ENCODE measurements around the gene HK3.

Gene HK3

GRCh38 chr5:176846335-176847140 lies 52.6 kb downstream of the HK3 start:
- no peak for DNase-seq

DNA sequence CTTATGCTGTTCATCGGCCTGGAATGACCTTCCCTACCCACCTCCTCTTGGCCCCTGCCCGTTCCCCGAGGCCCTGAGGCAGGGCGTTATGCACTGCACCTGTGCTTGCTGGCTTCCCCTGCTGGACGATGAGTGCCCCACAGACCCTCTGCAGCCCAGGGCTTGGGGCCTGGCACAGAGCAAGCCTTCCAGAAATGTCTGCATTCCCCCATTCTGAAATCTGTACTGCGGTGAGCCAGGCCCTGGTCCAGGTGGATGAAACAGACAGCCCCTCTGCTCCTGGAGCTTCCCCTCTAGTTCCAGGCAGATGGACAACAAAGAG lies 53.8 kb downstream of the HK3 start:
- no peak for DNase-seq

- no peak for DNase-seq
Observed at GRCh38 chr5:176844706-176845391, 54.3 kb downstream of the HK3 start.

- no peak for DNase-seq
Observed at GRCh38 chr5:176844281-176844680, 54.9 kb downstream of the HK3 start.

DNA sequence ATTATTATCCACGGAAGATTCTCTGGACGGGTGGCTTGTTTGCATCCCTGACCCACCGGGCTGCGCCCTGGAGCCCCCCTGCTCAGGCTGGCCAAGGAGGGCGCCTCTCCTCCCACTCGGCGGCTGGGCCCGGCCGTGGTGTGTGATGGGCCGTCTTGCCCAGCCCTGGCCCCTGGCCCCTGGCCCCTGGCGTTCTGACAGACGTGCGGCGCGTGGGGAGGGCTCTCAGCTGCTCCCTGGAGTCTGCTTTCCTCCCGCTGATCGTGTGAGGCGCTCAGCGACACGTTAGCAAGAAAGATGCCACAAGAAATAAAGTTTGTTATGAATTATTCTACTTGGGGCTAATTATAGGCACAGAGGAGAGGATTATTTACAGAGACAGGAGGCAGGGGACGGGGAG lies 55.5 kb downstream of the HK3 start:
- DNase-seq, result no peak

DNA sequence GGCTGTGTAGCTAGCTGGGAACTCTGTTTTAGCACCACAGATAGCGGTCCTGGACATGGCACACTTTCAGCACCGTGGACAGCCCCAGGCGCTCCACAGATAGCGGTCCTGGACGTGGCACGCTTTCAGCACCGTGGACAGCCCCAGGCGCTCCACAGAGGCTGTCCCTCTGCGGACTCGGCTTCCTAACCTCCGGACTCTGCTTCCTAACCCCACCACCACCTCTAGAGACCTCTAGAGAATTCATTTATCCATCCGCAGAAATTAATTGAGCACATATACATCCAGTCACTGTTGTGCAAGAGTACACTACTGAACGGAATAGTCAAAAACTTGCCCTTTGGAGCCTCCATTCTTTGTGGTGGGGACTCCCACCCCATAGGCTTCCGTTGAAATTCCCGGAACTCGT lies 61.4 kb downstream of the HK3 start:
- DNase-seq, result peak; percentile 79

GRCh38 chr5:176836811-176837706 lies 62.1 kb downstream of the HK3 start:
- no peak for DNase-seq

DNA sequence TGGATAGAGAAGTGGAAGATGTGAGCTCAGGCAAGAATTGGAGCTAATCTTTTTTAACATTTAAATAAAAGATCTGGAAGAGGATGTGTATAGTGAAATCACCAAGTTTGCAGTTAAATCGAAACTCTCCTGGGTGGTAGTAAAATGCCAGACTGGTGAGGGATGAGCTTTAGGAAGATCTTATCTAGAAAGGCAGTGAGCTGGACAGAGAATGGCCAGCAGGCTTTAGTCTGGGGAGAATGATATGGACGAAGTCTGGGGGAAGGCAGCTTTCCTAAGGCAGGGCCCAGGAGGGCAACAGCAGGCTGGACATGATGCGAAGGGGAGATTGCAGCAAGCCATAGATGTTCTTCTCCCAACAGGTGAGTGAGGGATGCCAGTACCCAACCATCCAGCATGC lies 63.2 kb downstream of the HK3 start:
- no peak for DNase-seq

DNA sequence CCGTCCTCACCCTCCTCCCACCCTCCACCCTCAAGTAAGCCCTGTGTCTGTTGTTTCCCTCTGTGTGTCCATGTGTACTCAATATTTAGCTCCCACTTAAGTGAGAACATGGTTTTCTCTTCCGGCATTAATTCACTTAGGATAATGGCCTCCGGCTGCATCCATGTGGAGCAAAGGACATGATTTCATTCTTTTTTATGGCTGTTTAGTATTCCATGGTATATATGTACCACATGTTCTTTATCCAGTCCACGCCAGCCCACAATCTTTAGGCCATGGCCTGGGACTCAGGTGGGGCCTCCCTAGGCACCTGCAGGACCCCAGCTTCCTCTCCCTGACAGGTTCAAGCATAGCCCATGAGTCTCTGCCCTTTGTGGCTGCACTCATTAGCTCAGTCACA lies 65.9 kb downstream of the HK3 start:
- no peak for DNase-seq

DNA sequence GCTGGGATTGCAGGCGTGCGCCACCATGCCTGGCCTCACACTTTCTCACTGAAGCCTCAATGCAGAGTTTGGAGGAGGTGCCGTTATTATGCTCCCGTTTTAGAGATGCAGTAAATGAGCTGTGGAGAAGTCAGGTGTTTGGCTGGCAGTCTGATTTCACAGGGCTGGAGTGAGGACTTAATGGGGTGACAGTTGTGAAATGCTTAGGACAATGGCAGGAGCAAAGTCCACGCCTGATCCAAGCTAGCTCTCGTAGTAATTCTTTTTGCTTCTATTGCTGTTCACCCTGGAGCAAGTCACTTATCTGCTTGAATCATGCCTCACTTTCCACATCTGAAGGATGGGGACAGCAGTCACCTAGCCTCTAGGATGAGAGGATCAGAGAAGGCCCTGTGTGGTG lies 67.0 kb downstream of the HK3 start:
- DNase-seq, result no peak

DNA sequence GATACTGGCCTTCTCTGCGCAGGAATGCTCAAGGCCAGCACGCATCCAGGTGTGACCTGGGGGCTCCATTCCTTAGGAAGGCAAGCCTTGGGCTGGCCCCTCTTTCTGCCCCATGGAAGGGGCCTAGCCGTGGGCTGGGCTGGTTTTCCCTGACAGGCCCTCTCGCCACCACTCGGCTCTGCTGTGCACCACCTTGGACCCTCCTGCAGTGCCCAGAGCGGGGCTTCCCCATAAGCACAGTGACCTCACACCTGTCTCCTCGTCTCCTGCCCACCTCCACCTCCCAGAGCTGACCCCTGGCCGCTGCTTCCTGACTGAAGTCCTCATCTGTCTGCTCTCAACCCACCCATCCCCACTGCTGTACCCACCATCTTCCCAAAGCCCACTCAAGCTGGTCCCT lies 67.7 kb downstream of the HK3 start:
- DNase-seq, result no peak

GRCh38 chr5:176830995-176831423 lies 68.1 kb downstream of the HK3 start:
- DNase-seq, result no peak

Data from MV-4-11 (cell line).